Pons (tissue), 1 donor: ENCODE measurements around the gene NT5DC3.
A peak's percentile ranks its signal among the peaks of the same experiment; 100 is the strongest.

Experiments used
- DNase-seq: peaks from one replicate; pipeline ENCODE4 v3.0.0-alpha.2; 2016; ENCODE audit warnings: low spot score

The NT5DC3 gene

GRCh38 chr12:103808239-103808880 is 32.7 kb downstream of the NT5DC3 start:
- DNase-seq, result no peak

GRCh38 chr12:103807561-103808238 is 33.3 kb downstream of the NT5DC3 start:
- DNase-seq, result no peak

GRCh38 chr12:103806803-103807202 is 34.2 kb downstream of the NT5DC3 start:
- no peak for DNase-seq

GRCh38 chr12:103805655-103806360 is 35.2 kb downstream of the NT5DC3 start:
- DNase-seq, result no peak

- no peak for DNase-seq
Observed at GRCh38 chr12:103803847-103804246, 37.2 kb downstream of the NT5DC3 start.

- DNase-seq, result no peak
Observed at GRCh38 chr12:103802586-103802886, 38.5 kb downstream of the NT5DC3 start.

GRCh38 chr12:103801709-103802585 is 39.1 kb downstream of the NT5DC3 start:
- peak; percentile 62 for DNase-seq

- DNase-seq, result peak; percentile 78
Observed at GRCh38 chr12:103799857-103800771, 40.9 kb downstream of the NT5DC3 start.

GRCh38 chr12:103799504-103799856 is 41.6 kb downstream of the NT5DC3 start:
- no peak for DNase-seq

- DNase-seq, result no peak
Observed at GRCh38 chr12:103798586-103798985, 42.4 kb downstream of the NT5DC3 start.

GRCh38 chr12:103794309-103795213 is 46.5 kb downstream of the NT5DC3 start:
- DNase-seq, result no peak

GRCh38 chr12:103793512-103794045 is 47.5 kb downstream of the NT5DC3 start:
- no peak for DNase-seq

- no peak for DNase-seq
Observed at GRCh38 chr12:103793046-103793445, 48.0 kb downstream of the NT5DC3 start.

- no peak for DNase-seq
Observed at GRCh38 chr12:103791350-103791920, 49.6 kb downstream of the NT5DC3 start.

- DNase-seq, result no peak
Observed at GRCh38 chr12:103786201-103786600, 54.8 kb downstream of the NT5DC3 start.

GRCh38 chr12:103785243-103786031 is 55.6 kb downstream of the NT5DC3 start:
- DNase-seq, result no peak

GRCh38 chr12:103783744-103784664 is 57.0 kb downstream of the NT5DC3 start:
- DNase-seq, result no peak

GRCh38 chr12:103782399-103782798 is 58.6 kb downstream of the NT5DC3 start:
- DNase-seq, result no peak
